ENCODE results near the gene SETD1A.

SETD1A gene

GRCh38 chr16:30953111-30953510 lies 4.4 kb upstream of the SETD1A start:
- intact Hi-C loops (cut with micrococcal nuclease), result loop anchor here (10.0 kb wide), 1 partner anchor 142 kb away; the partner anchor contains the start of gene VKORC1

GRCh38 chr16:30953511-30954124 lies 3.9 kb upstream of the SETD1A start:
- no peaks in the 10 kb centered on the region for H3K9me3 Mint-ChIP-seq
- H3K4me3 Mint-ChIP-seq, result no peak overlapping the region
- peak overlapping the region; percentile 67 for H3K27ac Mint-ChIP-seq
- peaks cover 86% of the 10 kb centered on the region for H3K36me3 Mint-ChIP-seq (ENCODE audit: low read depth)
- intact Hi-C loops (cut with micrococcal nuclease), result loop anchor here (10.0 kb wide), 1 partner anchor 141 kb away; the partner anchor contains the start of gene VKORC1
- H3K27me3 Mint-ChIP-seq, result no peaks in the 10 kb centered on the region
- peaks cover 41% of the 10 kb centered on the region for H3K4me1 Mint-ChIP-seq (ENCODE audit: low read depth)

More at GRCh38 chr16:30953111-30953510, 4.4 kb upstream of the SETD1A start:
- H3K9me3 Mint-ChIP-seq, result no peaks in the 10 kb centered on the region
- H3K36me3 Mint-ChIP-seq (ENCODE audit: low read depth), result peaks cover 81% of the 10 kb centered on the region
- H3K27me3 Mint-ChIP-seq, result no peaks in the 10 kb centered on the region
- peak overlapping the region; percentile 67 for H3K27ac Mint-ChIP-seq
- peaks cover 36% of the 10 kb centered on the region for H3K4me1 Mint-ChIP-seq (ENCODE audit: low read depth)
- H3K4me3 Mint-ChIP-seq, result no peak overlapping the region

- Mint-ChIP-seq H3K4me1 (ENCODE audit: low read depth) (peaks cover 53% of the 10 kb centered on the region), H3K27ac (peak overlapping the region; percentile 28), H3K4me3 (no peak overlapping the region), H3K36me3 (ENCODE audit: low read depth) (peaks cover 91% of the 10 kb centered on the region), H3K9me3 (no peaks in the 10 kb centered on the region), H3K27me3 (no peaks in the 10 kb centered on the region)
- intact Hi-C loops (cut with micrococcal nuclease), result loop anchor here (10.0 kb wide), 1 partner anchor 140 kb away; the partner anchor contains the start of gene VKORC1
These were observed 2.6 kb upstream of the SETD1A start for GRCh38 chr16:30954993-30955392.

- H3K9me3 Mint-ChIP-seq, result no peaks in the 10 kb centered on the region
- H3K36me3 Mint-ChIP-seq (ENCODE audit: low read depth), result peaks cover 91% of the 10 kb centered on the region
- H3K4me1 Mint-ChIP-seq (ENCODE audit: low read depth), result peaks cover 38% of the 10 kb centered on the region
- H3K27me3 Mint-ChIP-seq, result no peaks in the 10 kb centered on the region
- peak overlapping the region; percentile 98 for H3K27ac Mint-ChIP-seq
- intact Hi-C loops (cut with micrococcal nuclease), result loop anchor here (2.0 to 10.0 kb wide), 2 partner anchors 76 to 138 kb away; partner anchors contain the start of genes STX4 and VKORC1
- peak overlapping the region; percentile 82 for H3K4me3 Mint-ChIP-seq
These were observed 726 bp upstream of the SETD1A start for GRCh38 chr16:30956601-30957455.

- H3K27ac Mint-ChIP-seq, result peak overlapping the region; percentile 98
- H3K36me3 Mint-ChIP-seq (ENCODE audit: low read depth), result peaks cover 91% of the 10 kb centered on the region
- peaks cover 34% of the 10 kb centered on the region for H3K4me1 Mint-ChIP-seq (ENCODE audit: low read depth)
- intact Hi-C loops (cut with micrococcal nuclease), result loop anchor here (10.0 kb wide), 1 partner anchor 136 kb away; the partner anchor contains the start of gene VKORC1
- H3K9me3 Mint-ChIP-seq, result no peaks in the 10 kb centered on the region
- no peaks in the 10 kb centered on the region for H3K27me3 Mint-ChIP-seq
- H3K4me3 Mint-ChIP-seq, result peak overlapping the region; percentile 81
These were observed 873 bp downstream of the SETD1A start for GRCh38 chr16:30958175-30959079.

- intact Hi-C loops (cut with micrococcal nuclease), result no loop called here
- H3K4me1 Mint-ChIP-seq (ENCODE audit: low read depth), result peaks cover 47% of the 10 kb centered on the region
- H3K4me3 Mint-ChIP-seq, result no peak overlapping the region
- H3K27ac Mint-ChIP-seq, result no peak overlapping the region
- H3K27me3 Mint-ChIP-seq, result no peaks in the 10 kb centered on the region
- no peaks in the 10 kb centered on the region for H3K9me3 Mint-ChIP-seq
- peaks cover 93% of the 10 kb centered on the region for H3K36me3 Mint-ChIP-seq (ENCODE audit: low read depth)
These were observed 3.8 kb downstream of the SETD1A start for GRCh38 chr16:30961384-30961783.

- Mint-ChIP-seq H3K4me3 (no peak overlapping the region), H3K36me3 (ENCODE audit: low read depth) (peaks cover 97% of the 10 kb centered on the region), H3K27ac (peak overlapping the region; percentile 21), H3K9me3 (no peaks in the 10 kb centered on the region), H3K27me3 (no peaks in the 10 kb centered on the region), H3K4me1 (ENCODE audit: low read depth) (peaks cover 38% of the 10 kb centered on the region)
- intact Hi-C loops (cut with micrococcal nuclease), result no loop called here
These were observed 6.5 kb downstream of the SETD1A start for GRCh38 chr16:30963925-30964511.

- intact Hi-C loops (cut with micrococcal nuclease), result no loop called here
- H3K27ac Mint-ChIP-seq, result peak overlapping the region; percentile 21
- H3K9me3 Mint-ChIP-seq, result no peaks in the 10 kb centered on the region
- H3K36me3 Mint-ChIP-seq (ENCODE audit: low read depth), result peaks cover 97% of the 10 kb centered on the region
- peak overlapping the region; percentile 27 for H3K4me3 Mint-ChIP-seq
- peaks cover 31% of the 10 kb centered on the region for H3K4me1 Mint-ChIP-seq (ENCODE audit: low read depth)
- H3K27me3 Mint-ChIP-seq, result no peaks in the 10 kb centered on the region
These were observed 7.1 kb downstream of the SETD1A start for GRCh38 chr16:30964574-30965226.

GRCh38 chr16:30965436-30965835 lies 7.9 kb downstream of the SETD1A start:
- no peak overlapping the region for H3K4me3 Mint-ChIP-seq
- peaks cover 25% of the 10 kb centered on the region for H3K4me1 Mint-ChIP-seq (ENCODE audit: low read depth)
- no peak overlapping the region for H3K27ac Mint-ChIP-seq
- H3K36me3 Mint-ChIP-seq (ENCODE audit: low read depth), result peaks cover 97% of the 10 kb centered on the region
- no peaks in the 10 kb centered on the region for H3K9me3 Mint-ChIP-seq
- intact Hi-C loops (cut with micrococcal nuclease), result no loop called here
- no peaks in the 10 kb centered on the region for H3K27me3 Mint-ChIP-seq

- H3K36me3 Mint-ChIP-seq (ENCODE audit: low read depth), result peaks cover 97% of the 10 kb centered on the region
- intact Hi-C loops (cut with micrococcal nuclease), result no loop called here
- no peak overlapping the region for H3K4me3 Mint-ChIP-seq
- H3K4me1 Mint-ChIP-seq (ENCODE audit: low read depth), result peaks cover 25% of the 10 kb centered on the region
- no peaks in the 10 kb centered on the region for H3K27me3 Mint-ChIP-seq
- no peak overlapping the region for H3K27ac Mint-ChIP-seq
- H3K9me3 Mint-ChIP-seq, result no peaks in the 10 kb centered on the region
These were observed 8.6 kb downstream of the SETD1A start for GRCh38 chr16:30966033-30966619.

- Mint-ChIP-seq H3K27me3 (no peaks in the 10 kb centered on the region), H3K36me3 (ENCODE audit: low read depth) (peaks cover 97% of the 10 kb centered on the region), H3K9me3 (no peaks in the 10 kb centered on the region), H3K27ac (no peak overlapping the region), H3K4me1 (ENCODE audit: low read depth) (peaks cover 25% of the 10 kb centered on the region), H3K4me3 (no peak overlapping the region)
- intact Hi-C loops (cut with micrococcal nuclease), result no loop called here
These were observed 10.2 kb downstream of the SETD1A start for GRCh38 chr16:30967795-30968194.

- Mint-ChIP-seq H3K27ac (no peak overlapping the region), H3K36me3 (ENCODE audit: low read depth) (peaks cover 97% of the 10 kb centered on the region)
- intact Hi-C loops (cut with micrococcal nuclease), result no loop called here
These were observed 11.8 kb downstream of the SETD1A start for GRCh38 chr16:30969246-30969842.

More at GRCh38 chr16:30969246-30969842, 11.8 kb downstream of the SETD1A start:
- Mint-ChIP-seq H3K4me3 (no peak overlapping the region), H3K9me3 (no peaks in the 10 kb centered on the region), H3K27me3 (no peaks in the 10 kb centered on the region), H3K4me1 (ENCODE audit: low read depth) (peaks cover 10% of the 10 kb centered on the region)

All from dendritic cell treated with granulocyte-macrophage colony-stimulating factor and Interleukin-4, amounts not matched to agents 40 ng/mL and 50 ng/mL, for 4 days (primary cell).